Activated CD4-positive, alpha-beta T cell treated with anti-CD3 and anti-CD28 coated beads, Interleukin-2, amount 10 ng/mL, durations not matched to agents 24 days and 14 days (primary cell): Measurements from ENCODE around the gene DOLPP1. TPM values are rescaled to one million over a fixed set of nuclear protein-coding genes. Genes with fewer than 3 reads are reported as not detected.

Experiments
- DNase-seq: peaks from one replicate; pipeline ENCODE4 v3.0.0; 2022
- H3K27ac Mint-ChIP-seq: one replicate; pipeline ENCODE4 v1.8.0; 2022; ENCODE audit warnings: mild to moderate bottlenecking, mixed read lengths
- H3K27me3 Mint-ChIP-seq: one replicate; pipeline ENCODE4 v1.8.0; 2022; ENCODE audit warnings: mixed read lengths
- H3K36me3 Mint-ChIP-seq: one replicate; pipeline ENCODE4 v1.8.0; 2022; ENCODE audit warnings: low read depth, mild to moderate bottlenecking, mixed read lengths
- H3K4me1 Mint-ChIP-seq: one replicate; pipeline ENCODE4 v1.8.0; 2021; ENCODE audit warnings: mixed read lengths
- H3K4me3 Mint-ChIP-seq: one replicate; pipeline ENCODE4 v1.8.0; 2022; ENCODE audit warnings: mild to moderate bottlenecking, moderate library complexity, mixed read lengths
- H3K9me3 Mint-ChIP-seq: one replicate; pipeline ENCODE4 v1.8.0; 2021; ENCODE audit warnings: mixed read lengths
- intact Hi-C: fragments of 100-400 bp; cut with micrococcal nuclease; formaldehyde crosslinking; loops from one replicate; pipeline ENCODE4 v1.15.1; 2023
- total RNA-seq: library from RNA; stranded (reverse); gene quantifications from 2 replicates; pipeline ENCODE4 v1.2.3, GENCODE V29; 2022

DOLPP1 gene
- total RNA-seq, 1 donor from 2014 or later: 24.8 TPM

DNA sequence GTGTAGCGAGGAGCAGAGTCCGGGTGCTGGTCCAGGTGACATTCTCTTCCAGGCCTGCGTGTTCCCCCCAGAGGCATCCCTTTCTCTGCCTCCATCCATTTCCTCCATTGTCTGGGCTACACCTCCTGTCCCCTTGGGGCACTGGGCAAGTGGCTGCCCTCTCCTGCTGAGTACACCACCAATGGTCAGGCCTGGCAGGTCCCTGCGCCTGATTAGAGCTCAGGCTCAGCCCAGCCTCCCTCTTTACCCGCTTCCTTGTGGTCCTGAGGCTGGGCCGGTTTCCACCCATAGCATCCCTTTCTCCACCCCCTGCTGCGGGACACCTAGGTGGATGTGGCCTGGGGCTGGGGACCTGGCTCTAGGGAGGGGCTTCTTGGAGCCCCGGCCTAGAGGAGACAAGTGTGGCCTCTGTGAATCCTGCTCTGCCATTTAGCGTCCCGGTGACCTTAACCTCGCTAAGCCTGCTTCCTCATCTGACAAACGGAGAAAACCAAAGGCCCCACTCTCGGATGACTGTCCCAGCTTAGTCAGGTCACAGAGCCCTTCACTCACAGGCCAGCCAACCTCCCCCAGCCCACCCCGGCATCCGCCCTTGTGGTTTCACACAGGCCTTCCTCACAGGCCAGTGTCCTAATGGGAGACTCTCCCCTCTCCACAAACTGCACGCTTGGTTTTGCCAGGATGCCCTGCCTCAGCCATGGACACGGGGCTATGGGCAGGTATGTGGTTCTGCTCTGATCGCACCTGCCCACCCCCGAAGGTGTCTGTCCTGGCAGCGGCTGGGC lies 12.9 kb downstream of the DOLPP1 start:
- peaks cover 8% of the 10 kb centered on the region for H3K36me3 Mint-ChIP-seq
- no peak for DNase-seq
- H3K4me3 Mint-ChIP-seq: no peak overlapping the region
- H3K27ac Mint-ChIP-seq: peak overlapping the region; percentile 48
- no peaks in the 10 kb centered on the region for H3K27me3 Mint-ChIP-seq
- H3K4me1 Mint-ChIP-seq: no peaks in the 10 kb centered on the region
- intact Hi-C loops: no loop called here
- H3K9me3 Mint-ChIP-seq: no peaks in the 10 kb centered on the region

DNA sequence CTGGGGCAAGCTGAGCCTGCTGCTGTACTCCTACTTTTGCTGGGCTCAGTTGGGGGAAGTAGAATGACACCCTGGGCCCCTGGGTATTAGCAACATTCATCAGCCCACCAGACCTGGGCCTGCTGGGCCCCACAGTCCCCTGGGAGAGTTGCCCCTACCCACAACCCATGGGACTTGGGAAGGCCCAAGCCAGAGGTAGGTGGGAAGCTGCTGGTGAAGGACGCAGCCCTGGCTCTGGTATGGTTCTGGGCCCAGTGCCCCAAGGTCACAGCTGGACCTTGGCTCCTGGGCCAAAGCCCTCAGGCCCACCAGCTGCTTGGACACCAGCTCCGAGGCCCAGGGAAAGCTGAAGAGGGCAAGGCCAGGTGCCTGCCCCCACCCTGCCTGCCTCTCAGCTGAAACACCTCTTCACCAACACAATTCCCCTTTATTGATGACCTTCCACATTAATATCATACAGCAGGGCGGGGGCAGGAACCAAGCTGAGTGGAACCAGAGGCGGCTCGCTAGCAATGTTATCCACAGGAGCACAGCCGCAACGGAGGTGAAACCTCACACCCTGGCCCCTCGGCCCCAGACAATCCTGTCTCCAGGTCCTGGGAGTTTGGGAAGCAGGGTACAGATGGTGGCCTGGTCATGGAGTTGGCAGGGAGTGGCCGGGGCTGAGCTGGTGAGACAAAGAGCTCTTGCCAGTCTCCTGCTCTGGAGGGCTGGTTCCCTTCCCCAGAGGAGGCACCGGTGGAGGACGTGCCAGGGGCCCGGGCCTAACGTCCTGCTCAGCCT lies 13.7 kb downstream of the DOLPP1 start:
- Mint-ChIP-seq H3K27ac (no peak overlapping the region), H3K4me3 (no peak overlapping the region), H3K27me3 (no peaks in the 10 kb centered on the region), H3K9me3 (no peaks in the 10 kb centered on the region), H3K4me1 (no peaks in the 10 kb centered on the region), H3K36me3 (peaks cover 7% of the 10 kb centered on the region)
- intact Hi-C loops: no loop called here
- no peak for DNase-seq

DNA sequence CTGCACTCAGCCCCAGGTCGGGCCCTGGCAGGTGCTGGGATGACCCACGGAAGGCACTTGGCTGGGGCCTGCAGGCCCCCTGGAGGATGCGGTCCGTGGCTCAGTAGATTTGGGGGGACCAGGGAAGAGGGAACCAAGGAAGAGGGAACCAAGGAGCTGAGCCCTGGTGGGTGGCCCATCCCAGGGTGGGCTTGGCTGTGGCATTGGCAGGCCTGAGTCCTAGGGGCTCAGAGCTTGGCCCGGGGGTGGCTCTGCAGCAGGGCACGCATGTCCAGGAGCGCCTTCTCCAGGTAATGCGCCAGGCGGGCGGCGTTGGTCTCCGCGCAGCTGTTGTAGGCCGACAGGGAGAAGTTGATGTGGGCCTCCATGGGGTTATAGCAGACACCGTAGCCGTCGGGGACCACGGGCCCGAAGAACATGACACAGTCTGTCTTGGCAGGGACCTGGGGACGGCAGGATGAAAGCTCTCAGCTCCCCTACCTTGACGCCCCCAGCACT lies 14.3 kb downstream of the DOLPP1 start:
- Mint-ChIP-seq H3K27me3 (no peaks in the 10 kb centered on the region), H3K4me3 (no peak overlapping the region), H3K27ac (no peak overlapping the region), H3K36me3 (peaks cover 1% of the 10 kb centered on the region), H3K9me3 (no peaks in the 10 kb centered on the region), H3K4me1 (no peaks in the 10 kb centered on the region)
- intact Hi-C loops: no loop called here
- no peak for DNase-seq

DNA sequence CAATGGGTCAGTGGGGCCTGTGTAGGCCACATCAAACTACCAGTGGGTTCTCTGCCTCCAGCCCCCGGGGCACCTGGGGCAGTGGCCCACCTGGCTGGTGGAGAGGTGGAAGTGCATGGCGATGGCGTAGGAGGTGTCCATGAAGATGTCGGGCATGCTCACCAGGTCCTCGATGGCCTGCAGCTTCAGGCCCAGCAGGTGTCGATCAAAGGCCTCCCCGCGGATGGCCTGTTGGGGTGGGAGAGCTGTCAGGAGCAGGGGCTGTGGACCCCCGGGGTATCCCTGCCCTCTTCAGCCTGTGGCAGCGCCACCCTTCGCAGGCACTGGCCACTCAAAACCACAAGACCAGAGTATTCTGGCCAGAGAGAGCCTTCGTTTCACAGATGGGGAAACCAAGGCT lies 15.0 kb downstream of the DOLPP1 start:
- H3K36me3 Mint-ChIP-seq: peaks cover 1% of the 10 kb centered on the region
- no peak overlapping the region for H3K4me3 Mint-ChIP-seq
- no peak overlapping the region for H3K27ac Mint-ChIP-seq
- H3K9me3 Mint-ChIP-seq: no peaks in the 10 kb centered on the region
- no peak for DNase-seq
- no peaks in the 10 kb centered on the region for H3K27me3 Mint-ChIP-seq
- intact Hi-C loops: no loop called here
- no peaks in the 10 kb centered on the region for H3K4me1 Mint-ChIP-seq

DNA sequence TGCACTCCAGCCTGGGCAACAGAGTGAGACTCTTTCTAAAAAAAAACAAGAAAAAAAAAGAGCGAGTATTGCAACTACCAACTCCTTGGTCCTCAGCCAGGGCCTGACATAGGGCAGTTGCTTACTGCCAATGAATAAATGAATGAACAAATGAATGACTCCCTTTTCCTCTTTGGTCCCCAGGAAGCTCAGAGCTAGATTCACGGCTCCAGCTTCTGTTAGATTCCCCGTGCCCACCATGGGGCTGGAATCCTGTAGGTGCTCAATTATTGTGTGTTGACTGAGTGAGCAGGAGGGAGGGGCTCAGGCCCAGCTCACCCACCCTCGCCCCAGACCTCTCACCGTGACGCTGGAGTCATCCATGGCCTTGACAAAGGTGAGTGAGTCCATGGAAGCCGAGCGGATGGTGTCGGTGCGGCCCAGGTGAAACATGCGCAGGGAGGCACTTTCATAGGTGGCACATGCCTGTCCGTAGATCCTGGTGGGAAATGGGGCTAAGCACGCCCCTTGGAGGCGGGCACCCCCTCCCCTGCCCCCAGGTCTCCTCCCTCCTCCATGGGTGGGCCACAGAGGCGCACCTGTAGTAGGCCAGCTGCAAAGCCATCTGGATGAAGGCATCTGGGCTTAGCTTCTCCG lies 16.9 kb downstream of the DOLPP1 start:
- no peaks in the 10 kb centered on the region for H3K4me1 Mint-ChIP-seq
- H3K9me3 Mint-ChIP-seq: no peaks in the 10 kb centered on the region
- H3K36me3 Mint-ChIP-seq: peaks cover 1% of the 10 kb centered on the region
- no peak overlapping the region for H3K27ac Mint-ChIP-seq
- H3K27me3 Mint-ChIP-seq: no peaks in the 10 kb centered on the region
- no peak for DNase-seq
- intact Hi-C loops: no loop called here
- H3K4me3 Mint-ChIP-seq: no peak overlapping the region

DNA sequence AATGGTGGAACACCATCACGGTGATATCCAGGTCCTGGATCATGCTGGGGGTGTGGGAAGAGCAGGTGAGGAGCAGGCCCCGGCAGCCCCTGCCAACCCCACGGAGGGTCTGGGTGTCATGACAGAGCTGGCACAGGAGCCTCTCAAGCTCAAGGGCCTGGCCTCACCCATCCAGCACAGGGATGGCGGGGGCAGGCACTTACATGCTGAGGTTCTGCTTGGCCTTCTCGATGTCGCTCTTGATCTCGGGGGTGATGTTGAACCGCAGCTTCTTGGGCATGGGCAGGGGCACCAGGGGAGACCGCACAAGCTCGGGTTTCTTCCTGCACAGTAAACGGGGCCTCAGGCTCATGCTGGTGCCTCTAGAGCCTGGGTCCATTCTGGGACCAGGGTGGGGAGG lies 17.4 kb downstream of the DOLPP1 start:
- no peaks in the 10 kb centered on the region for H3K27me3 Mint-ChIP-seq
- intact Hi-C loops: no loop called here
- H3K36me3 Mint-ChIP-seq: peaks cover 1% of the 10 kb centered on the region
- no peaks in the 10 kb centered on the region for H3K9me3 Mint-ChIP-seq
- DNase-seq: no peak
- no peak overlapping the region for H3K4me3 Mint-ChIP-seq
- no peaks in the 10 kb centered on the region for H3K4me1 Mint-ChIP-seq
- no peak overlapping the region for H3K27ac Mint-ChIP-seq

DNA sequence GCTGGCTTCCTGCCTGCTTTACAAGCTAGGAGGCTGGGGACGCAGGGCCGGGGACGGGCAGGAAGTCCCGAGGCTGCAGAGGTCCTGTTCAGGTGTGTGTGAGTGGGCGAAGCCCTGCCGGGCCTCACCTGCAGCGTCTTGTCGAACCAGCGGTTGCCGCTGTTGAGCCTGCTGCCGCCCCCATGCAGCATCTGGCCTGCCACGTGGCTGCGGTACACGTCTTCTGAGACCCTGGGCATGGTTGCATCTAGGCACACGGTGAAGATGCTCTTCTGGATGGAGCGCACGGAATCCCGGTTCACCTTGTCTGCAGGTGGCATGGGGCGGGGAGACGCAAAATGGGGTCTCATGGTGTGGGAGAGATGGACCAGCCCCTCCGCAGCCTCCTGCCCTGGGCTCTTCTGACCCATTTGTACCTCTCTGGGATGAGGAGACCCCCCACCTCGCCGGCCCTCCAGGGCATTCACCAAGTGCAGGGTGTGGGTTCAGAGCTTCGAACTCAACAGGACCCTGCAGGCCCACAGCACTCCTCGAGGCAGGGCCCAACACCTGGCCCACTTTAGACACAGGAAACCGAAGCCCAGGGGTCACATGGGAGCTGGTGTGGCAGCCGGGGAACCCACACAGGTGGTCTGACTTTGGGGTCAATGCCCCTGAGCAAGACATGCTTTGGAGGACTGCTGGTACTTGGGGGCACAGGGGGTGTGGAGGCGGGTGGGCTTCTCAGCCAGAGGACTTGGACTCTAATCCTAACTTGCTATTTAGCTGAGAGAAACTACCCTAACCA lies 19.7 kb downstream of the DOLPP1 start:
- H3K27me3 Mint-ChIP-seq: no peaks in the 10 kb centered on the region
- H3K27ac Mint-ChIP-seq: no peak overlapping the region
- peaks cover 1% of the 10 kb centered on the region for H3K36me3 Mint-ChIP-seq
- H3K4me1 Mint-ChIP-seq: no peaks in the 10 kb centered on the region
- H3K4me3 Mint-ChIP-seq: no peak overlapping the region
- intact Hi-C loops: no loop called here
- no peak for DNase-seq
- H3K9me3 Mint-ChIP-seq: no peaks in the 10 kb centered on the region

DNA sequence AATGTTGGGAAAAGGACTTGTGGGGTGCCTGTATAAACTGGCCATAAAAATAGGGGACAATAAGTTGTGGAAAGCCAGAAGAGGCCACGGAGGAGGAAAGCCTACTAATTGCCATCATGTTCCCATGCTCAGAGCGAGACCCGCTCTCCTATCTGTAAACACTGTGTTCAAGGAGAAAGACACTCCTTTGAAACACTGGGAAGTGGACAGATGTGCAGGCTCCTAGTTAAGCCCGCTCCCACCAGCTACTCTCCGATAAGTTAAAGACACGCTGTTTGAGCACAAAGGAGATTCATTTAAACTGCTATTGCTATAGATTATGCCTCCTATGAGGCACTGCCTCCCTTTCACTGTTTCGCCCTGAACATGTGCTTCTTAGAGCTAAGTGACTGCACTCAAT lies 20.4 kb downstream of the DOLPP1 start:
- no peak overlapping the region for H3K4me3 Mint-ChIP-seq
- no peak for DNase-seq
- no peaks in the 10 kb centered on the region for H3K9me3 Mint-ChIP-seq
- no peaks in the 10 kb centered on the region for H3K27me3 Mint-ChIP-seq
- intact Hi-C loops: no loop called here
- H3K4me1 Mint-ChIP-seq: no peaks in the 10 kb centered on the region
- peaks cover 1% of the 10 kb centered on the region for H3K36me3 Mint-ChIP-seq
- no peak overlapping the region for H3K27ac Mint-ChIP-seq

DNA sequence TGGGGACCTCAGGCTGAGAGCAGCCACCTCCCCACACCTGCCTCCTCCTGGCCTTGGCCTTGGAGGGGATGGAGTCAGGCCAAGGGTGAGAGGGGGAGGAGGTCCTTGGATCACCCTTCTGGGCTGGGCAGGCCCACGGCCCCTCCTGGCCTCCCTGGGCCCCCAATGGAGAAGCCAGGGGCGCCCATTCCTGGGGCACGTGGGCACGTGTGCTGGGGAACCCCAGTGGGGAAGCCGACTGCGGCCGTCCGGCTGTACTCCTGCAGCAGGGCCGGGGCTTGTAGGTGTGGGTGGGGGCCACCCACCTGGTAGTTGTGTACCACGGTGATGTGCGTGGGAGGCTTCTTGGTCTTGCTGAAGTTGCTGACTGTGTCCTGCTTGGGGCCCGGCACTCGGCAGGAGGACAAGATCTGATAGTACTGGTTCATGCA lies 21.2 kb downstream of the DOLPP1 start:
- no peak for DNase-seq
- Mint-ChIP-seq H3K4me3 (no peak overlapping the region), H3K9me3 (no peaks in the 10 kb centered on the region), H3K27me3 (no peaks in the 10 kb centered on the region), H3K27ac (no peak overlapping the region), H3K36me3 (no peaks in the 10 kb centered on the region), H3K4me1 (no peaks in the 10 kb centered on the region)
- intact Hi-C loops: no loop called here

DNA sequence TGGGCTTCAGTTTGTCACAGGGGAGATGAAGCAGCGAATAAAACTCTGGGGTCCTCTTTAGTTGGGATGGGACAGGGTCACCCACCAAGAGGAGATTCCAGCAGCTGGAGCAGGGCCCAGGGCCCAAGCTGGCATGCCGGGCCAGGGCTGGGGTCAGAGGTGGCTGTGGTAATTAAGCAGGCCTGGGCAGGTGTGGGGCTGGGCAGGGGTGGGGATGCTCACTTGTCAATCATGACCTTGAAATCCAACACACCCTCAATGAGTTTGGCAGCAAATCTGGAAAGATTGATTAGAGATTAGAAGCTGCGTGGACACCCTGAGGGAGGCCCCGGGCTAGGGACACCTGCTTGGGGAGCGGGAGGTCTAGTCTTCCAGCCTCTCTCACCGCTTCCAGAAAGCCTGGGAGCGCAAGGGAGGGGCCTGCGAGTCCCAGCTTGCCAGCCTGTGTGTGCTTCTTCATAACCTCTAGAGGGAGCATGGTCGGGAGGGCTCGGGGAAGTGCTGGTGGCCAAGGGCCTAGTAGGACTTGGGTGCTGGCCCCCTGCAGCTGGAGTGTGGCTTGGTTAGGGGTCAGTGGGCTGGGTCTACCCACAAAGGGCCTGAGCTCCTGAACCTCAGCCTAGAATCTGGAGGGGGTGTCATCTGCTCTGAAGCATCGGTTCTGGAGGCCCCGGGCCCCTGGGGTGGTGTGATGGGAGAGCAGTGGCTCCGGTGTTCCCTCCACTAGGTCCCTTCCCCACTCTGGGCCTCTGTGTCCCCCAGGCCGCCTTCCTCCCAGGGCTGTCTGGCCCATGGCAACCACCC lies 22.1 kb downstream of the DOLPP1 start:
- H3K4me1 Mint-ChIP-seq: no peaks in the 10 kb centered on the region
- intact Hi-C loops: no loop called here
- peak; percentile 71 for DNase-seq
- no peaks in the 10 kb centered on the region for H3K9me3 Mint-ChIP-seq
- H3K36me3 Mint-ChIP-seq: no peaks in the 10 kb centered on the region
- H3K27me3 Mint-ChIP-seq: no peaks in the 10 kb centered on the region
- no peak overlapping the region for H3K27ac Mint-ChIP-seq
- no peak overlapping the region for H3K4me3 Mint-ChIP-seq

DNA sequence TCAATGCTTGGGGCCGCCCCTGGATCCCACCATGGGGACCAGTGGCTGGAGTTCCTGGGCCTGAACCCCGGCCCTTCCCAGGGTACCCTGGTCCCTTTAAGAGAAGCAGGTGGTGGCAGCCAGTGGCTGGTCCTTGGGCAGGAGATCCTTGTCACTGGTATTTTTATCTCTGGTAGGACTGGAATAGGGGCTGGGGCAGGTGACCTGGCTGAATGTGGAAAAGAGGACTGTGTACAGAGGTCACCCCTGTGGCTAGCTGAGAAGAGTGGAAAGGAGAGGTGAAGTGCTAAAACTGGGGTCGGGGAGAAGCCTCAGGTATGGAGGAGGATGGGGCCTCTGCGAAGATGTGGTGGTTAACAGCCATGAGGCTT lies 22.7 kb downstream of the DOLPP1 start:
- no peak for DNase-seq
- Mint-ChIP-seq H3K9me3 (no peaks in the 10 kb centered on the region), H3K4me3 (no peak overlapping the region), H3K36me3 (no peaks in the 10 kb centered on the region), H3K27me3 (no peaks in the 10 kb centered on the region), H3K27ac (no peak overlapping the region), H3K4me1 (no peaks in the 10 kb centered on the region)
- intact Hi-C loops: no loop called here

DNA sequence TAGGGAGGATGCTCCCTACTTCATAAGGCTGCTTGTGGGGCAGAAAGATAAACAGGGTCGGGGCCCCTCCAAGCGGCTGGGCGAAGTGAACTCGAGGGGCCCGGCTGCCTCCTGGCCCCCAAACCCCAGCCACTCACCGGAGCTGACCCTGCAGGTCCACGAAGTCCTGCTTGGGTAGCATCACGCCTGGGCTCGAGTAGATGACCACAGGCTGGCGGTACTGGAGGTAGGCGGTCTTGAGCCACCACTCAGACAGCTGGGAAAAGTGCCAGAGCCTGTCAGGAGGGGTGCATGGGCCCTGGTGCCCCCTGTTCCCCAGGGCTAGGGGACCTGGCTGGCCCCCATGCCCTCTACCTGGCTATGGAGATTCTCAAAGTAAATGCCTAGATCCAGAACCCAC lies 23.1 kb downstream of the DOLPP1 start:
- no peaks in the 10 kb centered on the region for H3K27me3 Mint-ChIP-seq
- no peaks in the 10 kb centered on the region for H3K36me3 Mint-ChIP-seq
- no peak overlapping the region for H3K4me3 Mint-ChIP-seq
- DNase-seq: no peak
- intact Hi-C loops: no loop called here
- H3K27ac Mint-ChIP-seq: no peak overlapping the region
- no peaks in the 10 kb centered on the region for H3K9me3 Mint-ChIP-seq
- peaks cover 3% of the 10 kb centered on the region for H3K4me1 Mint-ChIP-seq
